Suppressor macrophage treated with lipopolysaccharide for 1 hour (primary cell): ENCODE results near the gene SVEP1.
A peak's percentile ranks its signal among the peaks of the same experiment; 100 is the strongest.

Experiments used
- DNase-seq, 3 donors: peaks; one replicate each; pipeline ENCODE4 v3.0.0-alpha.2; 2020 to 2022

The SVEP1 gene

GRCh38 chr9:110356639-110357395, 222.7 kb downstream of the SVEP1 start:
- DNase-seq = peak in 1 of 3 donors; percentile 23

GRCh38 chr9:110355911-110356310, 223.6 kb downstream of the SVEP1 start:
- DNase-seq = peak; percentile 28 to 32 (median 29)

GRCh38 chr9:110351009-110351467, 228.5 kb downstream of the SVEP1 start:
- DNase-seq = peak; percentile 31 to 51 (median 37)

GRCh38 chr9:110346325-110346724, 233.2 kb downstream of the SVEP1 start:
- no peak for DNase-seq

GRCh38 chr9:110344821-110345220, 234.7 kb downstream of the SVEP1 start:
- no peak for DNase-seq

GRCh38 chr9:110343551-110343950, 236.0 kb downstream of the SVEP1 start:
- DNase-seq = no peak

- no peak for DNase-seq
Observed at GRCh38 chr9:110340306-110340705, 239.2 kb downstream of the SVEP1 start.

- no peak for DNase-seq
Observed at GRCh38 chr9:110338143-110338542, 241.4 kb downstream of the SVEP1 start.

- no peak for DNase-seq
Observed at GRCh38 chr9:110337727-110338126, 241.8 kb downstream of the SVEP1 start, which contains the start of gene TXNDC8. Gene TXNDC8, minus strand, starts transcription at chr9:110337863.

GRCh38 chr9:110336363-110336762, 243.2 kb downstream of the SVEP1 start:
- no peak for DNase-seq

GRCh38 chr9:110334871-110335270, 244.7 kb downstream of the SVEP1 start:
- no peak for DNase-seq

- DNase-seq = peak; percentile 27 to 66 (median 32)
Observed at GRCh38 chr9:110334183-110334582, 245.4 kb downstream of the SVEP1 start.

GRCh38 chr9:110332766-110333165, 246.8 kb downstream of the SVEP1 start:
- DNase-seq = no peak

GRCh38 chr9:110330484-110331105, 248.9 kb downstream of the SVEP1 start:
- DNase-seq = peak in 2 of 3 donors; percentile 31 to 63

GRCh38 chr9:110329639-110330230, 249.8 kb downstream of the SVEP1 start:
- peak; percentile 41 to 50 (median 47) for DNase-seq

- no peak for DNase-seq
Observed at GRCh38 chr9:110328763-110329162, 250.8 kb downstream of the SVEP1 start.

GRCh38 chr9:110327716-110328115, 251.8 kb downstream of the SVEP1 start:
- DNase-seq = no peak

GRCh38 chr9:110323818-110324217, 255.7 kb downstream of the SVEP1 start:
- DNase-seq = no peak

- DNase-seq = no peak
Observed at GRCh38 chr9:110320651-110321445, 258.7 kb downstream of the SVEP1 start.

- DNase-seq = peak; percentile 37 to 69 (median 44)
Observed at GRCh38 chr9:110319781-110320492, 259.6 kb downstream of the SVEP1 start.

GRCh38 chr9:110317911-110318310, 261.6 kb downstream of the SVEP1 start:
- DNase-seq = peak in 2 of 3 donors; percentile 20 to 24
